HG02571 (cell line): ENCODE measurements around the gene UNC119.

Source experiments
- ATAC-seq: cut with Tn5 transposase; IDR thresholded peaks from one replicate; pipeline ENCODE4 v1.9.1; 2021; ENCODE audit warnings: mild to moderate bottlenecking, moderate library complexity; ENCODE audit not compliant: unreplicated experiment

UNC119 gene

DNA sequence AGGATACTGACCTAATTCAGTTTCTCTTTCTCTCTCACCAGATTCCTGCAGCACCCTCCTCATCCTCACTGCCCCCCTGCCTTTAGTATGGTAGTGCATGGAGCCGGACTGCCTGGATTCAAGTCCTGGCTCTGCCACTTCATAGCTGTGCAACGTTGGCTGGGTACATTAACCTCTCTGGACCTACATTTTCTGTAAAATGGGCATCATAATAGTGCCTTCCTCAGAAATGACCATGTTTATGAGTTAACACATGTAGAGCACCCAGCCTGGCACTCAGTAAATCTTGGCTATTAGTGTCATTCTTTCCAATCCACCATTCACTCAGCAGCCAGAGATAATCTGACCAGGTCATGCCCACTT lies 7.3 kb downstream of the UNC119 start:
- ATAC-seq = no peak

DNA sequence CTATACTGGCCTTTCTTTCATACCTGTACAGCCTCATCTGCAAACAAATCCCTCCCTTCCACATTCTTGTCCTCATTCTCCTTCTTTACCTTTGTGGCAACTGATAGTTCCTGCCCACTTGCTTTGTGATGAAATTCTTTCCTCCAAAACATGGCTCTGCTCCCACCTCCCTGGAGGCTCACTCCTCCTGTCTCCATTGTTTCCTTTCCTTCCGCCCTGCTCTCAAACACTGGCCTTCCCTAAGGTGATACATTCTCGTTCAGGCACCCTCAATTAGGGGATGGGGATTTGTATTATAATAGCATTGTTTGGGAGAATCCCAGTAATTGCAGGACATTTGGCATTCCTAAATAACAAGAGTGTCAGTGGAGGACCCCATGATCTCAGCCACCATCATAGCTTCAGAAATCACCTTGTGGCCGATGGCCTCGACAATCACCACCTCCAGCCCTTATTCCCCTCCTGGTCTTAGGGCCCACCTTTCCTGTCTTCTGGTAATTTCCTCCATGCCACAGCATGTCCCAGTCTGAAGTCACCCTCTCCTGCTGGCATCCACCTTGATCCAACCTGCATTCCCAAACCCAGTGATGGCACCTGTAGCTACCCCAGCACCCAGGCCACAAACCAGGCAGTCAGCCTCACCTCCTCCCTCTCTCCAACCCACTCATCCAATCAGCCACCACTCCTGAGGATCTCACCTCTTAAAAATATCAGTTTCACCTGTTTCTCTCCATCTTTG lies 7.9 kb downstream of the UNC119 start:
- no peak for ATAC-seq

DNA sequence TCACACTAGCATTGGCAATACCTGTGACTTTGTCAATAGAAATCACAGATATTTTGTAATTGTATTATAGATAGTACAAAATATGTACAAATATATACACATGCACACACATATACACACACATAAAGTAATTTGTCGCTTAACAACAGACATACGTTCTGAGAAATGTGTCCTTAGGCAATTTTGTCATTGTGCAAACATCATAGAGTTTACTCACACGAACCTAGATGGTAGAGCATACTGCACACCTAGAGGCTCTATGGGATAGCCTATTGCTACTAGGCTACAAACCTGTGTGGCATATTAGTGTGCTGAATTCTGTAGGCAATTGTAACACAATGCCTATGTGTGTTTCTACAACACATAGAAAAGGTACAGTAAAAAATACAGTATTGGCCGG lies 11.0 kb downstream of the UNC119 start:
- ATAC-seq = no peak

DNA sequence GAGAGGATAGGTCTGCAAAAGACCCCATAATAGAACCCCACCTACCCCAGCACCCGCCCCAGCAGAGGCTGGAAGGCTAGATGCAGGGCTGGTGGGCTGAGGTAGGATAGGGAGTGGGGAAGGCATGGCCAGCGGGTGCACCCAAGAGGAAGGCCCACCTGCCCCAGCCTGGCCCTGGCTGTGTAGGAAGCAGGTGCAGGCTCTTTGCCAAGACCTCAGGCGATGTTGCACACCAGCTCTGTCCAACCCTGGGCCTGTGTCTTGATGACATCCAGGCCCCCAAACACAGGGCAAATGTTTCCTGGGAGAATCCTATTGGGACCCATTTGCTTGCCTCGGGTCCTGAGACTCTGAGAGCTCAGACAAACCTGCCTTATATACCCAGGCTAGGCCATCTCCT lies 12.2 kb downstream of the UNC119 start:
- no peak for ATAC-seq

DNA sequence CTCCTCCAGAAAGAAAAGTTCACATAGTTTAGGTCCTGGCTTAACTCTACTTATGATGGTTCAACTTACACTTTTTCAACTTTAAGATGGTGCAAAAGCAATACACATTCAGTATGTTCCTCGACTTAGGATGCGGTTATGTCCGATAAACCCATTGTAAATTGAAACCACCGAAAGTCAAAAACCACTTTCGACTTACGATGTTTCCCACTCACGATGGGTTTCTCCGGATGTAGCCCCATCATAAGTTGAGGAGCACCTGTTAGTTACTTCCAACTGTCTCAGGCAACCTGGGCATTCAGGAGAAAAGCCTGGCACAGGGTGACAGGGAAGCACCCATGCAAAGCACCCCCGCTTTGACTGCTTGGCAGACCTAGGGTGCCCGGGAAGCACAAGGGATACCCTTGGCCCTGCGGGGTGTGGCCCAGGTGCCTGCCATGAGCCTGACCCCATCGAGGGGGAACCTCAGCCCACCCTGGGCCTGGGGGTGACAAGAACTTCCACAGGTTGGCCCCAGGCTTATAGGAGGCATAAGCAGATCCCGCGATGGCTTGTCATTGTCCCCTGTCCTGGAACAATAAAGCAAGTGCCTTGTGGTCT lies 14.0 kb downstream of the UNC119 start:
- no peak for ATAC-seq

DNA sequence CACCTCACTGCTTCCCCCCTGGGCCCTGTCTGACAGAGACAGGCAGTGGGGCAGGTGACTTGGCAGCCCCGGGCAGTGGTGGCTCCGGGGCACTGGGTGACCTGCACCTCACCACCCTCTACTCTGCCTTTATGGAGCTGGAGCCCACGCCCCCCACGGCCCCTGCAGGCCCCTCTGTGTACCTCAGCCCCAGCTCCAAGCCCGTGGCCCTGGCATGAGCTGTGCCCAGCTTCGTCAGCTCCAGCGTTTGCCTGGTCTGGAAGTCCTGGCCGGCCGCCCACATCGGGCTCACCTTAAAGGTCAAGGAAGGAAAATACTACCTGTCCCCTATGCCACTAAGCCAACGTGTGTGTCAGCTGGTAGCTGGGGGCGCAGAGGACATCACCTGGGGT lies 15.2 kb downstream of the UNC119 start:
- no peak for ATAC-seq

DNA sequence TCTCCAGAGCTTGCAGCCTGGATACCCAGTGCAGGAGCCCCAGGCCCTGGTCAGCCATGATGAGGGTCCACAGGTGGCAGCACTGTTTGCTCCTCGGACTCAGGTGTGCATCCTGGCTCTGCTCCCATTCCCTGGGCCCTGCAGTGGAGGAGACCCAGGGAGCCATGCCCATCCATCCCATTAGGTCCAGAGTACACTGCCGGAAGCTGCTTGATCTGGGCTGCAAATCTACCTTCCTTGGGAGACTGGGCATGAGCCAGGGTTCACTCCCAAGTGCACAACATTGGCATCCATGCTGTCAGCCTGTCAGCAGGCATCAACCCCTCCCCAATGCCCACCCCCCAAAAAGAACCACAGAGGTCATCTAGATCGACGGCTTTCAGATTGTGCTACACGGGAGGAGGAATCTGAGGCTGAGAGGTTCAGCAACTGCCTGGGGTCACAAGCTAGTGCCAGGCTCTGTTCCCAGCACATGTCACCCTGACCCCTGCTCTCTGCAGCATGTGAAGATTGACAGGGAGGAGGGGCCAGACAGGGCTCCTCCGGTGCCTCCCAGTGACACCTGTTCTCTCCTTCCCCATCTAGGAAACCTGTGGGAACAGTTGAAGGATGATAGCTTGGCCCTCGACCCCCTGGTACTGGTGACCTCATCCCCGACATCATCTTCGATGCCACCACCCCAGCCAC lies 15.7 kb downstream of the UNC119 start:
- ATAC-seq = no peak

DNA sequence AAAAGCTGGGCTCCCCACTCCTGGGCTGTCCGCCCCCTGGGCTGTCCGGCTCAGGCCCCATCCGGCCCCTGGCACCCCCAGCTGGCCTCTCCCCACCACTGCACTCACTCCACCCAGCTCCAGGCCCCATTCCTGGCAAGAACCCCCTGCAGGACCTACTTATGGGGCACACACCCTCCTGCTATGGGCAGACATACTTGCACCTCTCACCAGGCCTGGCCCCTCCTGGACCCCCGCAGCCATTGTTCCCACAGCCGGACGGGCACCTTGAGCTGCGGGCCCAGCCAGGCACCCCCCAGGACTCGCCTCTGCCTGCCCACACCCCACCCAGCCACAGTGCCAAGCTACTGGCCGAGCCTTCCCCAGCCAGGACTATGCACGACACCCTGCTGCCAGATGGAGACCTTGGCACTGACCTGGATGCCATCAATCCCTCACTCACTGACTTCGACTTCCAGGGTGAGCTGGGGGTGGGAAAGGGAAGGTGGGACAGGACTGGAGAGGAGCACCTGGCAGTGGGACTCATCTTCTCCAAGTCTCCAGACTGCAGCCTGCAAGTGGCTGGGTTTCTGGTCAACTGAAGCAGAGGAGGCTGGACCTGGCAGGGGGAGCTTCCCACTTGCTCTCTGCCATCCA lies 17.6 kb downstream of the UNC119 start:
- no peak for ATAC-seq

DNA sequence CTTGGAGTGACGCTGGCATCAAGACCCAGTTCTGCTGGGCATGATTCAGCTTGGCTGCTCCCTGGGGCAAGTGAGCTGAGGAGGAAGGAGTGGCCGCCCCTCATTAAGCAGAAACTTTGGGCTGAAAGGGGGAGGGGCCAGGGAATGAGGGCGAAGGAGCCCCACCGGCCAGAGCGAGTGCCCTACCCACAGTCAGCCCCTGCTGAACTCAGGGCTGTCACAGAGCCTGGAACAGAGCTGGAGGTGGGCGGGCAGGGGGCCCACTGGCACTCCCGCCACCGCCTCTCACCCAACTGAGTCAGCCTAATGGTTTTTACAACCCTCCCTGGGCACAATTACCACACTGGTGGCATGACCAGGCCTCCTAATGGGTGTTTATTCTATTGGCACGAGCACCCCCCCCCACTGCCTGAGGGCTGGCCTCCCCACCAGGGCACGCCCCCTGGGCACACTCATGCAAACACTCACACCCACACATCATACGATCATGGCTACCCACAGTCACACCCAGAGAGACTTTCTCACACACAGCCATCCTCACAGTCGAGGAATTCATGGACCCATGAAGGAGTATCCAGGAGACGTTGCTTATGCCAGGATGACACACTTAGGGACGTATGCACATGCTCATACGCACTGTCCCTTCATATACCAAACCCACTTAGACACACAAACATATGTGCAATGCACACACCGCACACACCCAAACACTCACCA lies 19.2 kb downstream of the UNC119 start:
- ATAC-seq = no peak

DNA sequence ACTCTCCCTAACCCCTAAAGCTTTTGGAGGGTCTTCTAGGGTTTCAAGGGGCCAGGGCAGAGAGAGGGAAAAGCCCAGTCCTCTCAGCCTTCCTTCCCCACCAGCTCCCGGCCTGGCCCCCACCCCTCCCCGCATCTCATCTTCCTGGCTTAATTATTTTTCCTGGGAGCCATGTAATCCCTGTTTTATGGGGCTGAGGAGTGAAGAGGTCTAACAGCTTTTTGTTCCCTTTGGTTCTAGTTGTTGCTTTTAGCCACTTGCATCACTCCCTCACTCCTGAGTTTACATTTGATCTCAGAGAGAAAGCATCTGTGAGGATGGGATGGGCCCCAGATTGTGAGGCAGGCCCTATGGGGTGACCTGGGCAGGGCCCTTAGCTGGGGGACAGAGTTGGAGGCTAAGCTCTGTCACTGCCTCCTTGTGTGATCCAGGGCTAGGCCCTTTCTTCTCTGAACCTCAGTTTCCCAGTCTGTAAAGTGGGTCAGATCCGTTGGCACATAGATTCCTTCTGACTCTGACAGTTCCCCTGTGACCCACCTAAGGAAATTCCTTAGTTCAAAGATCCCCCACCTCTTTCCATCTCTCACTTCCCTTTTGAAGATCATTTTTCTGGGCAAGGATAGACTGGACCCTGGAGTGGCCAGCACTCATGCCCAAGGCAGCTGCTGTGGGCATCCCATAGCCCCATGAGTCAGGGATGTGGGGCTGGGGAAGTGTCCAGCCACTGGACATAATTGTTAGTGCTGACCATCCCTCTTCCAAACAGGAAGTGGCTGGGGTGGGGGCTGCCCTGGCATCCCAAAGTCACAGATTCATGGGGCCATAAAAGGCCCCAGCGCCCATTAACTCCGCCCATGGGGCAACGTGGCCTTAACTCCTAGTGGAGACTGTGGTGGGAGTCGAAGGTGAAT lies 20.1 kb downstream of the UNC119 start:
- no peak for ATAC-seq

DNA sequence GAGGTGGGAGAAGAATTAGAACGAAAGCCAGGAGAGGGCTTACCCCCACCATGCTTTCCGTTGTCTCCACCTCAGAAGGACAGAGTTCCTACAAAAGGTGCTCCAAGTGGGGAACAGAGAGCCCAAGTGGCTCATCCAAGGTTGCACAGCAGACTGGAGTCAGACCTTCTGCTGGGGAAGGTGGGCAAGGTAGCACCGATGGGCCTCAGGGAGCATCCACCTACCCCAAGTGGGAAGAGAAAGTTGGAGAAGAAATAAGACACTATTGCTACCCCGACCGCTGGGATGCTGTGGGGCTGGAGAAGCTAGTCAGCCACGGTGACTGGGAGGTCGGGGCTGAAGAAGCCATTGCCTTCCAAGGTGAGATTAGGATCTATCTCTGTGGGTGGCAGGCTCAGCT lies 21.5 kb downstream of the UNC119 start:
- no peak for ATAC-seq

DNA sequence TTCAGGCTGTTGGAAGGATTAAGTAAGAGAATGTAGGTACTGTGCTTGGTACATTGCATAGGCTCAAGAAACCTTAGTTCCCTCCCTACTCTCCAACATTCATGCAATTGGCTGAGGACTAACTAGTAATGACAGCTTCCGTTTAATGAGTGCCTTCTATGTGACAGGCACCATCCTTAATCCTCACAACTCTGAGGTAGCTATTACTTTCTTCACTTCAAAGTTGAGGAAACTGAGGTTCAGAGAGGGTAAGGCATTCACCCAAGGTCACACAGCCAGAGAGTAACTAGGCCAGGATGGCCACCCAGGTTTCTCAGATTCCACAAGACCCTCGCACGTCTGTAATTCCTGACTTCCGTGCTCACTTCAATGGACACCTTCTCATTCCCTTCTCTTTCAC lies 22.2 kb downstream of the UNC119 start:
- no peak for ATAC-seq

DNA sequence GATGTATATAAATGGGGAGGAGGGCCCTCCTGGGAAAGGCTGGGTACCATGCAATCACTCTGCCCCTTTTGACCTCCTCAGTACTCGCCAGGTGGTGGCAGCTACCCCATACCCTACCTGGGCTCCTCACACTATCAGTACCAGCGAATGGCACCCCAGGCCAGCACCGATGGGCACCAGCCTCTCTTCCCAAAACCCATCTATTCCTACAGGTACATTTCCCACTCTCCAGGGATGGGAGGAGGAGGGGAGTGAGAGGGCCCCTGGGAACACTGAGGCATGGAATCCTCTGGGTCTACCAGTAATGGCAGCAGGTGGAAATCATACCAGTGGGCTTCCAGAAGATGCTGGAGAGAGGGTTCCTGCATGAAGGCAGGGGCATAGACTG lies 23.4 kb downstream of the UNC119 start:
- ATAC-seq = no peak

DNA sequence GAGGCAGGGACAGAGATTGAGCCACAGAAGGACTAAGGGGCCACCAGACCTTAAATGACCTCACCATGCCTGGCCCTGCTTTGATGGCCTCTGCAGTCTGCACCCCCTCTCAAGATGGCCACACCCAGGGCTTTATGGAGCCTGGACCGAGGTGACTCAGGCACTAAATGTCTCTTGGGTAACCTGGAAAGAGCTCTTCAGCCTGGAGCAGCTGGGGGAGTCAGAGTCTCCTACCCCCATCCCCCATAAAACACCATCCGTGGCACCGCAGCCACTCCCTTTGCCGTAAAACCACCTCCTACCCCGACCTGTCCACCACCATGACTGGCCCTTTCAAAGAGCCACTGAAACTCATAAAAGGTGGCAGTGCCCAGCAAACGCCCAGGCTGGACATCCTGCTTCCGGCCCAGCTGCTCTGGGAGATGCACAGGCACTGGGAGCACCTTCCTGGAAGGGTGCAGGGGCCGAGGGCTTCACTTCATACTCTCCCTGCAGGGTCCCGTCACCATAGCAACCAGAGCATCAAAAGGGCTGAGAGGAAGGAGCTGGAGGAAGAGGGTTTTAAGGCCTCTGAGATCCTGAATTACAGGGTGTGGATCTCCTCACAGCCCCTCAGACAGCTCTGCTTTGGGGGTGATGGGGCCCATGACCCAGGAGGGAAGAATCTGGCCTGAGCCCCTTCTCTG lies 24.0 kb downstream of the UNC119 start:
- no peak for ATAC-seq

DNA sequence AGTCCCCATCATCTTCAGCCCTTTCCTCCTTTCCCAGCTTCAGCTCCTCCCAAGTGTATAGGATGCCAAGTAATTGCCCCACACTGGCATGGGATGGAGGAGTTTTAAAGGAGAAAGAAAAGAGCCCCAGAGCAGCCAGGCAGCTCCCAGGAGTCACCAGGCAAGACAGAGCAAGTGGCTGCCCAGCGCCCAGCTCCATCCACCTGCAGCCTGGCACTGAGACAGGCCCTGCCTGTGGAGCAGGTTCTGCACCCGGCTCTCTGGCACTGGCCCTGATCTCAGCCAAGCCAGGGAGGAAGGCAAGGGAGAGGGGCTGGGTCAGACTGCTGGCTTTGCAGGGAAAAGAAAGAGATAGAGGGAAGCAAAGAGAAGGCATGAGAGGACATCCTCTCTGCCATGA lies 24.6 kb downstream of the UNC119 start:
- no peak for ATAC-seq

DNA sequence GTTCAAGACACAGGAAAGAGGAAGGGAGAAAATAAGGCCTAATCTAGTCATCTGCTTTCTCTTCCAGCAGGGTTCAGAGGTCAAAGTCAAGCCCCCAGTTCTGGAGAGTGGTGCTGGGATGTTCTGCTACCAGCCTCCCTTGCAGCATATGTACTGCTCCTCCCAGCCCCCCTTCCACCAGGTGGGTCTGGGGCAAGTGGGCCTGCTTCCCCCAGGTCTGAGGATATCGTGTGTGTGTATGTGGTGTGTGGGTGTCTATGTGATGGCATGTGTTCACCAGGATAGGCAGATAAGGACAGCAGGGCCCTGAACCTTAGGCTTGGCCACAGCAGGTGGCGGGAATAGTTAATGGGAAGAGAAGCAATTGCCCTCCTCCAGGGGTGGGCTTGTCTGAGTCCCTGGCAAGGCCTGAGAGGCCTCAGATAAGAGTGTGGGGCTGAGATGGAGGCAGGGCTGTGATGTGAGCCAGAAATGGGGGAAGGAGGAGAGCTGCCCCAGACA lies 25.2 kb downstream of the UNC119 start:
- ATAC-seq = no peak

DNA sequence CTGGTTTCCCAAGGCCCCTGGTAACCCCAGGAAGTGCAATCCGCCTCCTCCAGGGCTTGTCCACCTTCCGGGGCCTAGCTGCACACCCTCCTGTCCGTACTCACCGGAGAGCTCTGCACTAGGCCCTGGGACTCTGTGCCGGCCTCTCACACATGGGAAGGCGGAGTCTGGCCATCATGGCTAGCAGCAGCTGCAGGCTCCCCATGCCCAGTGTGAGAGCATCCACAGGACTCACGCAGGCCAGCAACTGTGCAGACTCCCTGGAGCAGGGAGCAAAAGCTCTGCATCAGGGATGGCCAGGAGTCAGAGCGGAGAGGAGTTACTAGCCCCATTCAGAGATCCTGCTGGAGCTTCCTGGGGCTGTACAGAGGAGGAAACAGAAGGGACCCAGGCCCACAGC lies 26.0 kb downstream of the UNC119 start:
- no peak for ATAC-seq

DNA sequence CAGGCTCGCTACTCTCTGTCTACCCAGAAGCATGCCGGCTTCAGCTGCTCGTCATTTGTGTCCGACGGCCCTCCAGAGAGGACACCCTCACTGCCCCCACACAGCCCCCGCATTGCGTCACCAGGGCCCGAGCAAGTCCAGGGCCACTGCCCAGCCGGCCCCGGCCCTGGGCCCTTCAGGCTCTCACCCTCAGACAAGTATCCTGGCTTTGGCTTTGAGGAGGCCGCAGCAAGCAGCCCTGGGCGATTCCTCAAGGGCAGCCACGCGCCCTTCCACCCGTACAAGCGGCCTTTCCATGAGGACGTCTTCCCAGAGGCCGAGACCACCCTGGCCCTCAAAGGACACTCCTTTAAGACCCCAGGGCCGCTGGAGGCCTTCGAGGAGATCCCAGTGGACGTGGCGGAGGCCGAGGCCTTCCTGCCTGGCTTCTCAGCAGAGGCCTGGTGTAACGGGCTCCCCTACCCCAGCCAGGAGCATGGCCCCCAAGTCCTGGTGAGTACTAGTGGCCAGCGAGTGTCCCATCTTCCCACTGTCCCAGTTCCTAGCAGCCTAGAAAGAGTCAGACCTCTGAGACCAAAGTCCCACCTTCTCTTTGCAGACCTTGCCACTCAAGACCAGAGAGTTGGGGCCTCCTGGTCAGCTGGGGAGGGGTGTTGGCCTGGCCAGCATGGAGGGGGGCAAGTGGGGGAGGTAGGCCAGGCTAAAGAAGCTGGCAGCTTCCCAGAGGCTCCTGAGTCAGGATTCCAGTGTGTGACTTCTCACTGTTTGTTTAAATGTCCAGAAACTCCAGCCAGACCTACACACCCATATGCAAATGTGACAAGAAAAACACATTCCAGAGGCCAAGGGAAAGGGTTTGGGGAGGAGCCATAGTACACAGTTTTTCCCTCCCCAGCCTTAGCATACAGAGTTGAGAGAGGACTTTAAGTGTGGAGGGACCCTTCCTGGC lies 27.7 kb downstream of the UNC119 start:
- no peak for ATAC-seq
